ENCODE data around the gene LCT.
"Not testable (repeated sequence)": the region's sequence is repeated elsewhere in the genome, so short reads cannot be mapped to it uniquely, and the experiment has no call there.

LCT gene

GRCh38 chr2:135836596-135837270, at the start of gene LCT:
LCT (minus strand) TSS chr2:135837184; CDS start chr2:135837169, 15 bp downstream.
- FAIRE-seq = no peak

DNA sequence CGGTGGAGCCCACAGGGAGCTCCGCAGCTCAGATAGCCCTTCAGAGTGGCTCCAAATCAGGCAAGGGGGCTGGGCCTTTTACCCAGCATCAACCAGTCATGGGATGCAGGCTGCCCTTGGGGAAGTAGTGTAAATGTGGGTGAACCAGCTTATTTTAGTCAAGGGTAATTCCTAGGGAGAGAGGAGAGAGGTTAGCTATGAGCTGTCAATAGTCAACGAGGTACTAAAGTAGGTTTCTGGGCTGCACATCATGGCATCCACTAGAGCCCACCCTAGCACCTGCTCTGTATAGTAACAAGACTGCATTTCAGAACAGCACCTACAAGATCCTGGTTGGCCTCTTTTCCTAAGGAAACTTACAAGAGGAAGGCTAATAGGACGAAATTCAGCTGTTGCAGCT, 48.7 kb upstream of the LCT start:
- FAIRE-seq = no peak

DNA sequence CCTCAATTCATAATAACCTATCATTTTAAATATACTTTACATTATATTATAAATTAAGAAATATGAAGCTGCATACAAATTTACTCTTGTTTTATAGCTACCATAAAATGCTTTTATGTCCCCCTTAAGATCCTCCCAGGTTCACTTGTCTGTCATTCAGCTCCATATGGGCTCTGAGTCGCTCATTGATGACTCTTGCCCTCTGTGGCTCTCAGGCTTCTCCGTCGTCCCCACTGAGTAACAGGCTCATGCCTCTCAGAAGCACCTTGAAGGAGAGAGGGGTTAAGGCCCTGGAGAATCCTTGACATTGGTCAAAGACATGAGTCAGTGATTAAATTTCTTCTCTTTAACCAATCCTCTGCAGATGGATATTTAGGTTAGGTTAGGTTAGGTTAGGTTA, 45.4 kb upstream of the LCT start:
- FAIRE-seq = no peak

GRCh38 chr2:135876770-135877169, 39.8 kb upstream of the LCT start:
- FAIRE-seq = not testable (repeated sequence)

- FAIRE-seq = peak; percentile 94
These were observed 39.2 kb upstream of the LCT start, which contains the start of gene MCM6 for GRCh38 chr2:135876066-135876711. MCM6 (minus strand) TSS chr2:135876443; CDS start chr2:135876365, 78 bp downstream.

GRCh38 chr2:135875491-135876065, 38.6 kb upstream of the LCT start:
- no peak for FAIRE-seq

GRCh38 chr2:135874777-135875365, 37.9 kb upstream of the LCT start:
- FAIRE-seq = no peak

GRCh38 chr2:135870571-135870970, 33.6 kb upstream of the LCT start:
- no peak for FAIRE-seq

GRCh38 chr2:135863233-135863632, 26.2 kb upstream of the LCT start:
- no peak for FAIRE-seq

DNA sequence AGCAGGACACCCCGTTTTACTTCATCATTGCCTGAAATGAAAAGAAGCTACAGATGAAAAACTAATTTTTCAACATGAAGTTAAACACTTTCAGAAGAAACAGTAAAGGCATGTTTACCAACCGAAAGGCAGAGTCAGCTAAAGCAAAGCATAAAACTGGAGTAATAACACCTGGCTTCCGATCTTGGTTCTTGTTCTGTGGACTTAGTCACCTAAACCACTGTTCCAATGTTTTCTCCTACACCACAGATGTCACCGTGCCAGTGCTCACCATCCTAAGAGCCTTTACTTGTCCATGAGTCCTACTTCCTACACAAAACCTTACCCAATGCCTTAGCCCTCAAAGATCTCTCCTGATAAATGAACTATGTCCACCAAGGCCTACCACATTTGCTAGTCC, 25.7 kb upstream of the LCT start:
- FAIRE-seq = no peak

DNA sequence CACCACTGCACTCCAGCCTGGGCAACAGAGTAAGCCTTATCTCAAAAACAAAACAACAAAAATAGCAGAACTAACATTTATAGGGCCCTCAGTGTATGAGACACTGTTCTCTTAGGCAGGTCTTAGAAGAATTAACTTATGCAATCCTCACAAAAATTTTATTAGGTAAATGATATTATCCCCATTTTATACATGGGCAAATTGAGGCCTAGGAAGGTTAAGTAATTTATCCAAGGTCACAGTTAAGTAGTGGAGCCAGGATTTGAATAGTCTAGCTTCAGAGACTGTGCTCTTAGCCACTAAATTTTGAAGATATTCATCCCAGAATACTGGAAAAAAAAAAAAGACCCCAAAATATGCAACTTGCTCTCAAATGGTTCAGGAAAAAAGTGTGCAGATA, 16.4 kb upstream of the LCT start:
- FAIRE-seq = no peak

DNA sequence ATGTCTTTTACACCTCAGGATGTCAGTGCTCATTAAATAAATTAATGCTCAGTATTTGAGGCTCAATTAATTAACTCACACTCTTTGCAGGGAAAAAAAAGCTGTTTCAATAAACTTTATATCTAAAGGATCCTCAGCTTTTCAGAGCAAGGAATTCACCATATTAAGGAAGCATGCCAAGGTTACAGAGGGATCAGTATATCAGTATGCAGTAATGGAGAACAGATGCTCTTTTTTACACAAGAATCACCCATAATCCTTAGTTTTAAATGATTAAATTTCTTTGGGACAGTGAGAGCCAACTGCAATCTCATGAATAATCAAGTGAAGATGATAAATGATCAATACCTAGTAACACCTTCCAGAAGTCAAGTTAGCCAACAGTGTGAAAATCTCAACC, 14.9 kb upstream of the LCT start:
- FAIRE-seq = no peak

GRCh38 chr2:135850892-135851668, 14.1 kb upstream of the LCT start:
- FAIRE-seq = no peak

GRCh38 chr2:135849087-135849486, 12.1 kb upstream of the LCT start:
- no peak for FAIRE-seq

- FAIRE-seq = no peak
These were observed 9.0 kb upstream of the LCT start for GRCh38 chr2:135845997-135846396.

DNA sequence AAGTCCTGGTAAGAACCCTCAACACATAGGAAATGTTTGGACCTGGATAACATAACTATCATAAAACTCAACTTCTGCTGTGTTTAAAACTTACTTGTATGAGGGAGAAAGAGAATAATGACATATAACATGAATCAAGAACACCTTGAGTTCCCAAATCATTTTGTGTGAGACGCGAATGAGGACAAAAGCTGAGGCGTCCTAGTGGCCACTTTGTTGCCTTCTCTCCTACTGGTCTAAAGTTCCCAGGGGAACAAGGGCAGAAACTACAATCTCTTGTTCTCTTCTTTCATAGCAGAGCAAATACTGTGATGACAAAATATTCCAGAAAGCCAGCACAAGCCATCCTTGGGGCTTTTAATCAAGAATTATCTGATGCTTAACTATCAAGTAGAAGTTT, 8.3 kb upstream of the LCT start:
- FAIRE-seq = no peak

GRCh38 chr2:135844301-135844895, 7.4 kb upstream of the LCT start:
- FAIRE-seq = no peak

- no peak for FAIRE-seq
These were observed 6.7 kb upstream of the LCT start for GRCh38 chr2:135843671-135844070.

GRCh38 chr2:135840601-135841000, 3.6 kb upstream of the LCT start:
- FAIRE-seq = no peak

- FAIRE-seq = peak; percentile 99
These were observed 2.7 kb upstream of the LCT start for GRCh38 chr2:135839713-135840112.

GRCh38 chr2:135838502-135838901, 1.5 kb upstream of the LCT start:
- no peak for FAIRE-seq

DNA sequence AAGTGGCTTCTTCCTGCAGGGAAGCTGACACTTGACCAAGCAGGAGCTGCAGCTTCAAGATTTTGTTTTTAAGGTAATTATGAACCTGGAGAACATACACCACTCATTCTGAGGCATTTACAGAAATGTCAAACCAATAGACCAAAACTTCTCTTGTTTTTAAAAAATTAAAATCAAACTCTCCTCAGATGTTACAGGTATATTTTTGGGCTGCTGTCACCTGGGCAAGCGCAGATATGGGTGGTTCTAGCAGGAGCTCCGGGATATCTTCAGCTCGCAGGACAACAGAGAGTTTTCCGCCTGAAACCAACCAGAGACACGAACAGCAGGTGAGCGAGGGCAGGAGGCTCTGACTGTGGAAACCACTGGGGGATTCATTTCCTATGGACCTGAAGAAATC, 4.1 kb downstream of the LCT start:
- no peak for FAIRE-seq
